ENCODE measurements around the gene DLL4. TPM values are rescaled to one million over a fixed set of nuclear protein-coding genes. Genes with fewer than 3 reads are reported as not detected.

Gene DLL4
- total RNA-seq: 10 to 100 TPM in 3 of 4 donors, 1 to 10 TPM in 1; 7.8 to 15.3 (median 12.3) TPM

GRCh38 chr15:40928821-40929659, at the start of gene DLL4:
Gene DLL4, plus strand, starts transcription at chr15:40929340. Its CDS starts 329 bp downstream, at chr15:40929669.
- DNase-seq: peak in 2 of 3 donors; percentile 84 to 87
- H3K36me3 ChIP-seq: no peaks in the 10 kb centered on the region
- H3K27ac ChIP-seq: peak within 1 kb of the TSS; percentile 36 to 71 (median 61)
- H3K9me3 ChIP-seq: no peaks in the 10 kb centered on the region
- H3K4me1 ChIP-seq: peaks cover 10 to 77% (median 46%) of the 10 kb centered on the region in 4 donors
- H3K27me3 ChIP-seq: no peaks in the 10 kb centered on the region
- peak; percentile 85 to 90 for TF ChIP-seq POLR2A (IDR thresholded peaks at IDR 0.05)
- TF ChIP-seq CTCF (IDR thresholded peaks at IDR 0.05): peak in 1 of 6 experiments; percentile 31
- H3K4me3 ChIP-seq: peak within 1 kb of the TSS; percentile 35 to 68 (median 54)

- no peaks in the 10 kb centered on the region for H3K27me3 ChIP-seq
- DNase-seq: no peak
- no peaks in the 10 kb centered on the region for H3K4me1 ChIP-seq
- TF ChIP-seq CTCF (IDR thresholded peaks at IDR 0.05) (no peak), POLR2A (IDR thresholded peaks at IDR 0.05) (no peak)
- H3K27ac ChIP-seq: no peak overlapping the region
- no peaks in the 10 kb centered on the region for H3K36me3 ChIP-seq
- H3K9me3 ChIP-seq: no peaks in the 10 kb centered on the region
- no peak overlapping the region for H3K4me3 ChIP-seq
Measured at GRCh38 chr15:40879609-40880008, 49.5 kb upstream of the DLL4 start.

- H3K36me3 ChIP-seq: no peaks in the 10 kb centered on the region
- no peaks in the 10 kb centered on the region for H3K9me3 ChIP-seq
- H3K27me3 ChIP-seq: no peaks in the 10 kb centered on the region
- H3K4me1 ChIP-seq: no peaks in the 10 kb centered on the region
- H3K4me3 ChIP-seq: no peak overlapping the region
- H3K27ac ChIP-seq: no peak overlapping the region
- TF ChIP-seq POLR2A (IDR thresholded peaks at IDR 0.05) (no peak), CTCF (IDR thresholded peaks at IDR 0.05) (no peak)
- DNase-seq: no peak
Measured at GRCh38 chr15:40881351-40881750, 47.8 kb upstream of the DLL4 start.

GRCh38 chr15:40886586-40886985, 42.6 kb upstream of the DLL4 start:
- H3K9me3 ChIP-seq: no peaks in the 10 kb centered on the region
- H3K27me3 ChIP-seq: no peaks in the 10 kb centered on the region
- no peak overlapping the region for H3K4me3 ChIP-seq
- no peaks in the 10 kb centered on the region for H3K36me3 ChIP-seq
- TF ChIP-seq CTCF (IDR thresholded peaks at IDR 0.05) (no peak), POLR2A (IDR thresholded peaks at IDR 0.05) (no peak)
- DNase-seq: no peak
- peaks cover 0 to 3% (median 0%) of the 10 kb centered on the region in 4 donors for H3K4me1 ChIP-seq
- H3K27ac ChIP-seq: no peak overlapping the region

GRCh38 chr15:40889112-40889511, 40.0 kb upstream of the DLL4 start:
- H3K36me3 ChIP-seq: no peaks in the 10 kb centered on the region
- no peaks in the 10 kb centered on the region for H3K27me3 ChIP-seq
- H3K9me3 ChIP-seq: no peaks in the 10 kb centered on the region
- no peak for TF ChIP-seq POLR2A (IDR thresholded peaks at IDR 0.05)
- TF ChIP-seq CTCF (IDR thresholded peaks at IDR 0.05): no peak
- no peak overlapping the region for H3K4me3 ChIP-seq
- H3K4me1 ChIP-seq: peaks cover 3 to 23% (median 5%) of the 10 kb centered on the region in 4 donors
- H3K27ac ChIP-seq: no peak overlapping the region
- DNase-seq: no peak

Measured in Peyer's patch (tissue), 4 donors.